Fibroblast of the conjunctiva (primary cell): ENCODE measurements around the gene PKNOX2.
A peak's percentile ranks its signal among the peaks of the same experiment; 100 is the strongest.

ENCODE experiments used
- DNase-seq: peaks from one replicate; pipeline ENCODE4 v3.0.0-alpha.2; 2010; ENCODE audit warnings: low read depth

PKNOX2 gene

GRCh38 chr11:125443767-125444311 is 279.3 kb downstream of the PKNOX2 start:
- no peak for DNase-seq

- no peak for DNase-seq
Observed at GRCh38 chr11:125445731-125446130, 281.2 kb downstream of the PKNOX2 start.

- DNase-seq, result no peak
Observed at GRCh38 chr11:125446279-125446678, 281.7 kb downstream of the PKNOX2 start.

- DNase-seq, result no peak
Observed at GRCh38 chr11:125447721-125448120, 283.2 kb downstream of the PKNOX2 start.

- no peak for DNase-seq
Observed at GRCh38 chr11:125448136-125448535, 283.6 kb downstream of the PKNOX2 start.

GRCh38 chr11:125449565-125449964 is 285.0 kb downstream of the PKNOX2 start:
- no peak for DNase-seq

GRCh38 chr11:125451400-125452124 is 287.0 kb downstream of the PKNOX2 start:
- DNase-seq, result no peak

GRCh38 chr11:125452125-125452470 is 287.5 kb downstream of the PKNOX2 start:
- DNase-seq, result no peak

- no peak for DNase-seq
Observed at GRCh38 chr11:125454047-125454446, 289.5 kb downstream of the PKNOX2 start.

- DNase-seq, result no peak
Observed at GRCh38 chr11:125455851-125456250, 291.3 kb downstream of the PKNOX2 start.

- peak; percentile 28 for DNase-seq
Observed at GRCh38 chr11:125457814-125458343, 293.3 kb downstream of the PKNOX2 start.

GRCh38 chr11:125460275-125460674 is 295.7 kb downstream of the PKNOX2 start:
- no peak for DNase-seq

GRCh38 chr11:125463590-125464269 is 299.2 kb downstream of the PKNOX2 start:
- no peak for DNase-seq

GRCh38 chr11:125464270-125464662 is 299.7 kb downstream of the PKNOX2 start:
- no peak for DNase-seq

- DNase-seq, result no peak
Observed at GRCh38 chr11:125464666-125465065, 300.1 kb downstream of the PKNOX2 start.

- DNase-seq, result no peak
Observed at GRCh38 chr11:125465255-125465654, 300.7 kb downstream of the PKNOX2 start.

GRCh38 chr11:125465701-125466100 is 301.1 kb downstream of the PKNOX2 start:
- no peak for DNase-seq

GRCh38 chr11:125468025-125468424 is 303.5 kb downstream of the PKNOX2 start:
- DNase-seq, result no peak

- DNase-seq, result no peak
Observed at GRCh38 chr11:125468852-125469251, 304.3 kb downstream of the PKNOX2 start.

- DNase-seq, result no peak
Observed at GRCh38 chr11:125470355-125470754, 305.8 kb downstream of the PKNOX2 start.

- DNase-seq, result no peak
Observed at GRCh38 chr11:125476721-125477120, 312.2 kb downstream of the PKNOX2 start.

- DNase-seq, result no peak
Observed at GRCh38 chr11:125479137-125479536, 314.6 kb downstream of the PKNOX2 start.

GRCh38 chr11:125481531-125481930 is 317.0 kb downstream of the PKNOX2 start:
- no peak for DNase-seq
